Measurements from ENCODE around the gene HLA-DOB.
A peak's percentile ranks its signal among the peaks of the same experiment; 100 is the strongest.

Gene HLA-DOB

DNA sequence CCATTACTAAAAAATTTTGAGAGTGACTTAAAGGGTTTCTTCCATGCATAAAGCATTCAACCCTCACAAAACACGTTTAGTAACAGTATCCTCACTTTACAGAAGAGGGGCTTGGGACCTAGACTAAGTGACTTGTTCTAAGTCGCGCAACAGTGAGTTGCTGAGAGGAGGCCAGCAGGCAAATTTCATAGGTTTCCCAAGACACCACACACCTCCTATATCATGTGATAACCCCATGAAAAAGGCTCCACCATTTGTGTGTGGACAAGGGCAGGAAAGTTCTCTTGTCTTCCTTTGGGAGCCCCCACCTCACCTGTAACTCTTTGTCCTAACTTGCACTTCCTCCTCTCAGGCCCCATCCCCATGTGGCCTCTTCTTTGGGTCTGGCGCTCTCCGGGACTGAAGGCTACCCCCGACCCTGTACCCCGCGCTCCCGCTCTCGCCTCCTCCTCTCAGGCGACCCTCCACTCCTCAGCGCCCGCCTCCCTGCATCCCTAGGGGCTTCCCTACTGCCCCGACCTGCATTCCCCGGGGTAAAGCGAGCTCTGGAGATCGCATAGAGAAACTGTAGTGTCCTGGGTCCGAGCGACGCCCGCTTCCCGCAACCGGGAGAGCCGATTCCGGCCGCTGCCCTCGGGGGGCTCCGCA is 26.7 kb upstream of the HLA-DOB start:
- no peak for DNase-seq

DNA sequence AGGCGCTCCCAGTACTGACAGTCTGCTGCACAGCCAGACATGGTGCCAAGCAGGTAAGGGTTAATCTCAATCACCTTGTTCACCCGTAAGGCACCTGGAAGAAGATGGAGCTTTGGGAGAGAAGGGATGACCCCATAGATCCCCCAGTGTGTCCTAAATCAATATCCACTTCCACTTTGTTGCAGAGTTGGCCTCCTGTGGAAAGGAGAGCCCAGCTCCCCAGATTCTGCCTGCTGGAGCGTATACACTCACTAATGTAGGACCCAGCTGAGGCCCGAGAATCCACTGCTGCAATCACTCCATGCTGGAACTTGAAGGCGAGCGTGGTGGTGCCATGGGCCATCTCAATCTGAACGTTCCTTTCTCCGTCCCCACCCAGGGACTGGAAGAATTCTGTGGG is 25.9 kb upstream of the HLA-DOB start:
- no peak for DNase-seq

DNA sequence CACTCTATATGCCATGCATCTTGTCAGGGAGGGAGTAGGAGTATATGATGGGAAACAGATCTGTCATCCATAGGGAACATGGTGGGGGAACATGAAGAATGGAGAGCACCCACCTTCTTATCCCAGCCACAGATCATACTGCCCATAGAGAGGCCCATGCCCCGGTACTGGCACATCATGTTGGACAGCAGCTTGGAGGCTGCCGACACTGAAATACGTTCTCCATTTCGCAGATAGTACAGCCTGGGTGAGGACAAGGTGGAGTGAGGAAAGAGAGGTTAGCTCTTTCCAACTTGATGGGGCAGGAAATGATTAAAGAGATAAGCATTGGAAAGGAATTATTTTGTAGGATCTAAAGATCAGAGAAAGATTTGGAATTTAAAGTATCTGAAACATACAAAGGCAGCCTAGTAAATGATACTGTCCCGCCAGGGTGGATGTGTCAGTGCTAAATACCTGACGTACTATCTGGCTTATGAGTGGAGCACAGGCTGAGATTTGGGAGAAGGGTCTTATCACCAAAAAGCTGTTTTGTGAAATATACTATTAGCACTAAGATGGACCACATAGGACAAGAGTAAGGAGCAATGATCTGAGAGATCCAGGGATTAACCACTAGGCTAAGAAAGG is 25.3 kb upstream of the HLA-DOB start:
- DNase-seq = no peak

DNA sequence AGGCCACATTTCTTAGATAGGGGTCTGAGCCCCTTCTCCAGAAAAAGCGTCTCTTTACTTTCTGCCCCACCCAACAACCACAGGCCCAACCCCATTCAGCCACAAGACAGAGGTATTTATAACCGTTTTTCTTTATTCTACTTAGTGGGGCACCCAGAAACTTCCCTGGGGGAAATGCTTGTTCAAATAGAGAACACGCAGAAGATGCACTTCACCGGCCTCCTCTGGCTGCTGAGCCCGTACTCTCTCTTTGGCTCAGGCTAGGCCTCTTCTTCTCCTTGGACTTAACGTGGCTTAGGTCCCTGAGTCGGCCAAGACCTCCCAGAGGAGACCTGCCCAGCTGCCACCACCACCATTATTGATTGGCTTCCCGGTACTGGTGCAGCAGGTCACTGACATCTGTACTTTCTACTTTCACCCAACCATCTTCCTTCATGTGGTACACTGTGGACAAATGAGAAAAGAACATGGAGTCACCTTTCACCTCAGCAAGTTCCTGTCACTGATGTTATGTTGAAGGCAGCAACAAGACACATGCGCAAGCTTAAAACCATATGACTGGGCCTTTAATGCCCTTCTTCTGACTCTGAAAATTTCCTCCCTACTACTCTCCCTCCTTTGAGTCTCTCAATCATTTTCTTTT is 23.9 kb upstream of the HLA-DOB start:
- no peak for DNase-seq

DNA sequence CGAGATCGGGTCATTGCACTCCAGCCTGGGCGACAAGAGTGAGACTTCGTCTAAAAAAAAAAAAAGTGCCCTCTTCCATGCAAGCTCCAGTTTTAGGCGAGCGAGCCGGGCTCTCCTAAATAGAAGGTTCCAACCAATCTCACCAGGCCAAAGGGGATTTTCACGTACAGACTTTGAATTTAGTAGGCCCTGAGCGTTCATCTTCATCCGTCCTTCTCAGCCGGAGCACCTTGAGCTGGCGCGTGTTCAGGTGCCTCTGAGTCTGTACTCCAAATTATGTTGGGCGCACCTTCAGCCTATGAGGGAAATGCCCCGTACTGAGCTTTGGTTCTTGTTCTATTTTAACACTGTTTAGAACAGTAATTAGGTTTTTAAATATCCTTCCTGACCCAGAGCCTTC is 22.6 kb upstream of the HLA-DOB start:
- DNase-seq = no peak

DNA sequence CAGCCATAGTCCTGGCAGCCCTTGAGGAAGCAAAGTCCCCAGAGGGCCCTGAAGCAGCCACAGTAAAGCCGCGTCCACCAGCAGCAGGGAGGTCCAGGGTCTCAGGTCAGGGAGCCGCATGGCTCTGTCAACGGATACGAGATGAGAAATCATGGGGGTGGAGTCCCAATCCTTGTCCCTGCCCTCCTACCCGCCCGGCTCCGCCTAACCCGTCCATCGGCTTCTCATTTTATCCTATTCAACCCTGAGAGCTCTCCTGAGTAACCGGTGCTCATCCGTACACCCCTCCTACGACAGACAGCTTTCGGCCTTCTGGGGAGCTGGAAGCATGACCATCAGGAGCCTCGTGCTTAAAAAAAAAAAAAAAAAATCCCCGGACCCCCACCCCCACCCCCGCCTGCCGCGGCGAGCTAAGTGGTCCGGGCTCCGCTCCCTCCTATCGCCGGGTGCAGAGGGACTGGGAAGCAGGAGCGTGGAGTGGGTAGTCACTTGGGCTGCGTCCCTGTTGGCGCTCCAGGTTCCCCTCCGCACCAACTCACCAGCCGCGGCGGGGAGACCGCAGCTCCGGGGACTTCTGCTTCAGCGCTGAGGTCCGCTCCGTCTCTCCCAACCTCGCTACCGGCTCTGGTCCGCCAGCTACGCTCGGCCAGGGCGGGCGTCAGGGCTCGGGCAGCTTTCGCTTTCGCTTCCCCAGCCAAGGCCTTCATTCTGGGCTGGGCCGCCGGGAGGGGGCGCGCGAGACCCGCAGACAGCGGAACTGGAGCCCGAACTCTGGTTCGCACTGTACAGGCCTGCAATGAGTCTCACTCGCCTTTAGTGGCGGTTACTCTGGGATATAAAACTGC is 21.5 kb upstream of the HLA-DOB start, which contains the start of gene TAP2:
Gene TAP2, minus strand, starts transcription at position 626 of the 845 bp plus-strand sequence. Its CDS starts 506 bp downstream, at position 120.
- DNase-seq = peak; percentile 87

DNA sequence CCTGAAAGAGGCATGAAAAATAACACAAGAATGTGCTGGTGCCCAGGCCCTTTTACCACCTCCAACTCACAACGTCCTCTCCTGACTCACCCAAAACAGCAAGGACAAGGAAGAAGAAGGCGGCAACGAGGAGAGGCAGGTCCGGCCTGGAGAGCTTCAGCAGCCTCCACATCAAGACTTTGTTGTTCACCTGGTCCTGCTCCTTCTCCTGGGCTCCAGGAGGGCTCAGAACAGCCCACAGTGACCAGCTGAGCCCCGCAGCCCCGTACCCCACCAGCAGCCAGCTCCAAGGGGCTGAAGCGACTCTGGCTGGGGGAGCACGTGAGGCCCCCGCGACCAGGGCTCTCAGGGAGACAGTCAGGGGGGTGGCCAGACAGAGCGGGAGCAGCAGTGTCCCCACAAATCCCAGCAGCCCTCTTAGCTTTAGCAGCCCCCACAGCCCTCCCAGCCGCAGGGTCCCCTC is 20.9 kb upstream of the HLA-DOB start:
- no peak for DNase-seq

DNA sequence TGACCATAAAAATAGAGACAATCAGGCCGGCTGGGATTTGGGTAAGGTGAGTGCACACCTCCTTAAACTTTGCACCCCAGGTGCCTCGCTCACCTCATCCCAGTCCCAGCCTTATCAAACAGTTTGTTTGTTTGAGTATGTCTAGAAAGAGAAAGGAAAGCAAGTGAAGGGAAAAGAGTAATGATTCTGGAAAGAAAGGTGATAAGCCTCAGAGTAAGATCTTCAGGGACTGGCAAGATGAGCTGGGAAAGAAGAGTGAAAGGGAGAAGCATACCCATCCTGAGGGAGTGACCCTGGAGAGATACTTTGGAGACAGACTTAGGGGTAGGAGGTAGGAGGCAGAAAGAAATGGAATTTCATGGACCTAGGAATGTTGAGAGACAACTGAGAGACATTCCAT is 20.1 kb upstream of the HLA-DOB start:
- no peak for DNase-seq

DNA sequence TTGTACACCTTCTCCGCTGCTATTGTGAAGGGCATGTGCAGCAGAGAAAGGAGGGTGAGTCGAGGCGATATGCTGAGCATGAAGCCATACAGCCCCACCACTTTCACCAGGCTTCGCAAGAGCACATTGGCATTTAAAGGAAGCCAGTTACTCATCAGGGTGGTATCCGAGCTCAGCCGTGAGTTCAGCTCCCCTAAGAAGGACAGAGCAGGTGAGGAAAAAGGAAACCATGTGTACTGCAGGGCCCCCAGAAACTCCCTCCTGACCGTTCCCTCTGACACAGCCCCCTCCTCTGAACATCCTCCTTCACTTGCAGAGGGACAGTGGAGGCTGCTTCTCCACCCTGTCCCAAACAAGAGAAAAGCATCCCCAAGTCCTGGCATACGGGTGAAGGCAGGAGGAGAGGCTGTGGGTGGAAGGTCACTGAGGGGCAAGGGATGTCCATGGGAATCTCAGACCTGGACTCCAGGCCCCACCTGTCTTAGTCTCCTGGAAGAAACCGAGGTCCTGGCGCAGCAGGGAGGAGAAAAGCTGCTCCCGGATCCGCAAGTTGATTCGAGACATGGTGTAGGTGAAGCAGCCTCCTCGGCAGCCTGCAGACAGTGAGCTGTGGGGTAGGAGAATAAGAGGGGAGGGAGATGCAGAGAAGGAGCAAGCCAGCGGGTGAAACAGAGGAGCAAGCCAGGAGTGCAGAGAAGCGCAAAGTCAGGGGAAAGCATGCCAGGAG is 18.5 kb upstream of the HLA-DOB start:
- no peak for DNase-seq

DNA sequence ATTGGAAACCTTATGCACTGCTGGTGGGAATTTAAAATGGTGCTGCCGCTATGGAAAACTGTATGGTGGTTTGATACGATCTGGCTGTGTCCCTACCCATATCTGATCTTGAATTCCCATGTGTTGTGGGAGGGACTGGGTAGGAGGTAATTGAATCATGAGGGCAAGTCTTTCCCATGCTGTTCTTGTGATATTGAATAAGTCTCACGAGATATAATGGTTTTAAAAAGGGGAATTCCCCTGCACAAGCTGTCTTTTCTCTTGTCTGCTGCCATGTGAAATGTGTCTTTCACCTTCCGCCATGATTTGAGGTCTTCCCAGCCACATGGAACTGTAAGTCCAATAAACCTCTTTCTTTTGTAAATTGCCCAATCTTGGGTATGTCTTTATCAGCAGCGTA is 16.9 kb upstream of the HLA-DOB start:
- no peak for DNase-seq

DNA sequence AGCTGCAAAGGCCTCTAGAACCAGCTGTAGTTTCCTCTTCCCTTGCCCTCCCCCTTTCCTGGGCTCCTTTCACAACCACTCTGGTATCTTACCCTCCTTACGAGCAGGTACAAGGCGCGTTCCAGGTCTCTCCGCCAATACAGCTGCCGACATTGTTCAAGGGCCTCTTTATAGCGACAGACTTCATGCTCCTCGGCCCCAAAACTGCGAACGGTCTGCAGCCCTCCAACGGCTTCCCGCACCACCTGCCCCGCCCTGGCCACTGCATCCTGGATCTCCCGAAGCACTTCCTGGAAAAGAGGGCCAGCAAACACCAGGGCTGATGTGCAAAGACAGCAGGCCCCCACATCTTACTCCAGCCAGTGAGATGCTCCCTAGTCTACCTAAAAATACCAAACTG is 15.7 kb upstream of the HLA-DOB start:
- no peak for DNase-seq

DNA sequence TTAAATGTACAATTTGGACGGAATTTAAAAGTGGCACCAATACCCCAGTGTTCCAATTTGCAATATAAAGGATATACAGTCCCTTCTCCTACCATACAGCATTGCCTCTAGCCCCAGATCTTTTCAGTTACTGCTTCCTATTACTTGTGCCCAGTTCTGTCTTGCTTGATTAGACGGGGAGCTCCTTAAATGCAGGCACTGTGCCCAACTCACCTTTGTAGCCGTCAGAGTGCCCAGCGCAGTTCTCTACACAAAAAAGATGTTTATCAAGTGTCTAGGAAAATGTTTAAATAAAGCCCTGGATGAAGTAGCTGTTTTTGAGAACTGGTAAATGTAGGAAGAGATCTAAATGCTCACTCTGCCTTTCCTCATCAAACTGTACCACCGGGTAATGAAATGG is 14.1 kb upstream of the HLA-DOB start:
- no peak for DNase-seq

DNA sequence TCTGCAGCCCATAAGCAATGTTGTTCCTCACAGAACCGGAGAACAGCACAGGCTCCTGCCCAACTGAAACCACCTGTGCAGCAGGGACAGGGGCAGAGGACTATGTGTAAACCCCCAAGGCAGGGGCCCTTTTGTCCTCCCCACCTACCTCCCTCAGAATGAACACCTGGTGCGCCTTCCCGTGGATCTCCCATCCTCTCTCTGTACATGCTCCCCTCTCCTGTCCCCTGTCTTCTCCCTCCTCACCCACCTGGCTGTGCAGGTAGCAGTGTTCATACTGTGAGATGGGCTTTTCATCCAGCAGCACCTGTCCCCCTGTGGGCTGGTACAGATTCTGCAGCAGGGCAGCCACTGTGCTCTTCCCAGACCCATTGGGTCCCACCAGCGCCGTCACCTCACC is 13.2 kb upstream of the HLA-DOB start:
- no peak for DNase-seq

DNA sequence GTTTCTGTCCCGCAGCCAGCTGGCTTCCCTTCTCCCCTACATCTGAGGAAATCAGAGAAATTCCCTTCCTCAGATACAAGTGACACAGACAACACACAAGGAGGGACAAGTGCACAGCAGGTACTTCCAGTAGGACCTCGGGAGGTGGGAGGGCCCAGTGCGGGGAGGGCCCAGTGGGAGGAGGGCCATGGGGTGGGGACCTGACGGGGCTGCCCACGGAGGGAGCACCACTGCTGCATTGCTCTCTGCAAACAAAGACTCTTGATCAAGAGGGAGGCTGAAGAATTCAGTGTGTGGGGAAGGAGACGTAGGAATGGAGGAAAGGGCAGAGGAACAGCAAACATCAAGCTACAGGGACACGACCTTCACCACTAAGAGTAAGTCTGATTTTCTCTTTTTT is 12.7 kb upstream of the HLA-DOB start:
- no peak for DNase-seq

DNA sequence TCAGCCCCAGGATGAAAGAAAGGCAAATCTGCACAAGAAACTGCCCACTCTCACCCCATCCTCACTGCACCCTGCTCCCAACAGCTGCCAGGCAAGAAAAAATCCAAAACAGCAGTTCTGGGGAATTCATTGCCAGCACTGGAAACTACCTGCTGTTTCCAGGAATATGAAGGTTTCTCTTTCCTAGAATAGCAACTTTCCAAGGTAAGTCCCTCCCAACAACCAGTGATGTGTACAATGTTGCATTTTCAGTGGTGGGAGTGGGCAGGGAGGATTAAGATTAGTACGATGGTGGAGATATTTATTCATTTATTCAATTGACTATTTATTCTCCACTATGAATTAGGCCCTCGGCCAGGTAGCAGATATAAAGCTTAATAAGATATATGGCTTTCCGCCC is 10.2 kb upstream of the HLA-DOB start:
- DNase-seq = no peak

DNA sequence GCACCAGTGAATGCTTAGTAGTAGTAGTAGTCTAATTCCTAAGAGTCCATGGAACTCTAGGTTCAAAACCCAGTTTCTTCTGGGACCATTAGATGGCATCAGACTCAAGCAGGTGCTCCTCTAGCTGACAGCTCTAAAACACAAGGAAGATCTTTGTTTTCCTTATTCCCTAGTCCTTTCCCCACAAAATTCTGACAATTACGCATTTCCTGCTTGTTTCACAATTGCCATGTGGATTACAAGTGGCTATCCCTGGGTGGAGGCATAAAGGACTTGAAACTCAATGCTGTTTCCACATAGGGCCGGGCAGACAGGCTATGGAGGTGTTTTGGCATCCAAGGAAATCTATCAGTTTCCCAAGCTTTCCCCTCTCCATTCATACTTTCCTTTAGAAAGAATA is 9.2 kb upstream of the HLA-DOB start:
- no peak for DNase-seq

DNA sequence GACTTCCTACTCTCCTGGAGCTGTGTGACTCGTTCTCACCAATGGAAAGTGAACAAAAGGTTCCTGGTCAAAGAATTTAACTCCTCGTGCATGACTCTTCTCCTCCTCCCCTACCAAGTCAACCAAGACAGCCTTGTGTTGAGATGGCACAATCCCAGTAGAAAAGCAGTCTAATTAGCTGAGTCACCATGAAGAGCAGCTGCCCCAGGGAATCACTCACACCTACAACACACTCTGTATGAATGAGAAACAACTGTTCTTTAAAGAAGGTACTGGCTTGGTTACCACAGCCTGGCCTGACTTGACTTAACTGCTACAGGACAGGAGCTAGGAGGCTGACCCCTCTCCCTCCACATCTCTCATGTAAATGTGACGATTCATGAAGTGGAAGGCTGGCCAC is 2.9 kb upstream of the HLA-DOB start:
- DNase-seq = no peak

DNA sequence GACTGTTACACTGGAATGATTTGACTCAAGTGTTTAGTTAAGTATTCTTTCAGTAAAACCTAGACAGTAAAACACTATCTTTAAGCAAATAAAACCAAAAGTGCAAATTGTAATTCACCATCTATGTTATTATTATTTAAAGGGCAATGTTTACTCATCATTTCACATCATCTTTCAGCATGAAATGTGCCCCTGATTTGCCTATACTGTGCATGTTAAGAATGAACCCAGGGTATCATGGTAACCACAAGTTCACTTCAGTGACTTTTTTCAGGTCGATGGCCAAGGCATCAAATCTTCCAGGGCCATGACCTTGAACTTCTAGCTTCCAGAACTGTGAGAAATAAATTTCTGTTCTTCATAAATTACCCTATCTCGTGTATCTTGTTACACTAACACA is 2.1 kb upstream of the HLA-DOB start:
- no peak for DNase-seq

DNA sequence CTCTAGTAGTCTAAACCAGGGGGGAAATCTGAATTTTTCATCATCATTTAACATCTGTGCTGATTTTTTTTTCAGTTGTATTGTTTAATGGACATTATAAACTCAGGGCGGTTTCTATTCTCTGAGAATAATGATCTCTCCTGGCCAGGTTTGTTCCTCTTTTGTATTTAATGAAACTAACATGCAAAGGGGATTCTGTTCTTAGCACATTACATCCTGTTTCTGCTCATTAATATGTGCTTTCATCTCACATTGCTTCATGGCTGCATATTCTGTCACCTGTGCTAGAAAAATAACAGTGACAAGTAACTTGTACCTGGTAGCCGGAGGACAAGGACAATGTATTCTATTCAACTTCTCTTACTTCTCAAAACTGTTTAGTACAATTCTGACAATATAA is 806 bp downstream of the HLA-DOB start:
- DNase-seq = no peak

DNA sequence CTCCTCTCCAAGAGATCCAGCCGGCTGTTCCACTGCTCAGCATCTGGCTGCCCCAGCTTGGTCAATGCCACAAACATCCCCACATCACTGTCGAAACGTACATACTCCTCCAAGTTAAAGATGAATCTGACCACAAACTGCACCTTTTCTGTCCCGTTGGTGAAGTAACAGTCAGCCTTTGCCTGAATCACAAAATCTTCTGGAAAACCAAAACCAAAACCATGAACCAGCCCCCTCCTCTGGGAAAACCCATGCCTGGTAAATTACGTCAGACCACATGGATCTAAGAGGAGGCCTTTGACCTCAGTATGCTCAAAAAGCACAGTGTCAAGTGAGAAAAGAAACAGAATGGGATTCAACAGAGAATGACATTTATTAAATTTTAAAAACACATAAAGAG is 1.7 kb downstream of the HLA-DOB start:
- no peak for DNase-seq

DNA sequence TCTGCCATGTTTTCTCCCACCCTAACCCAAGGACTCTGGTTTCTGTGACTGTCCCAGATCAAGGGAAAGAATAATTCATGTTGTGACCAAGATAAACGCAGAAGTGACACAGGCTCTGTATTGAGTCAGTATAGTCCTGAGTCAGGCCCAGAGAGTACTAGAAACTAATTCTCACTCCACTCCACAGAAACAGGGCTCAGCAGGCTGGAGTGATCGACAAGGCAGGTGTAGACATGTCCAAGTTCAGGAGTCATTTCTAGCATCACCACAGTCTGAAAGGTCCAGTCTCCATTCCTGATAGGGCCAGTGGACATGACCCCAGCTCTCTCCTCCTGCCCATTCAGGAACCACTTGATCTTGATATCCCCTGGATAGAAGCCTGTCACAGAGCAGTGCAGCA is 2.7 kb downstream of the HLA-DOB start:
- DNase-seq = no peak

DNA sequence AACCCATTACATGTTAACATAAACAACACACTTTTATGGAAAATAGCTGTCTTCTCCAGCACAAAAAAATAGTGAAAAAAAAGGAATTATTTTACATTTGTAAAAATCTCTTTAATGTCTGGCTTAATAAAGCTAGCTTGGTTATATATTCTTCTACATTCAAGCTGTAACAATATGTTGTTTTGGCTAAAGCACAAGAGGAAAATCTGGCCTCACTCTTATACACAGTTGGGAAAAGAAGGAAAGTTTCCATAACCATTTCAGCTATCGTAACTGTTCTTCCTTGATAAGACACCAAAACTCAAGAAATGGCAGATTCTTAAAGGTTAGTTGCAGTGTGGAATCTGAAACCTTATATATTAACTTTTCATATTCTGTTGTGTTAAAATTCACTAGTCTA is 7.6 kb downstream of the HLA-DOB start:
- no peak for DNase-seq

Data from NCI-H774 (cell line).